GM23338 (cell line): ENCODE measurements around the gene CAAP1. TPM values are rescaled to one million over a fixed set of nuclear protein-coding genes. Genes with fewer than 3 reads are reported as not detected.
A peak's percentile ranks its signal among the peaks of the same experiment; 100 is the strongest.

Source experiments
- ATAC-seq: fragments of 200-7000 bp; cut with Tn5 transposase; 3 replicates; pipeline ENCODE4 v1.9.1; 2020
- DNase-seq: peaks from one replicate; pipeline ENCODE4 v3.0.0-alpha.2; 2015; ENCODE audit warnings: low spot score
- H2AFZ ChIP-seq: fragments of 200-600 bp; sonication (generic); 2 replicates; pipeline ENCODE4 v1.8.0; 2016; ENCODE audit warnings: antibody characterized with exemption, mild to moderate bottlenecking, moderate library complexity
- H3F3A ChIP-seq: fragments of 200-600 bp; sonication (generic); replicated peaks from 2 replicates; pipeline ENCODE4 v1.8.0; 2017; ENCODE audit warnings: antibody characterized with exemption, mixed run types, low read depth
- H3K27ac ChIP-seq: fragments of 200-600 bp; sonication (generic); 2 replicates; pipeline ENCODE4 v1.6.1; 2016; ENCODE audit warnings: low read depth
- H3K27me3 ChIP-seq: fragments of 200-600 bp; sonication (generic); 2 replicates; pipeline ENCODE4 v1.8.0; 2016; ENCODE audit warnings: mild to moderate bottlenecking, mixed run types, moderate library complexity; ENCODE audit not compliant: insufficient read depth
- H3K36me3 ChIP-seq: fragments of 200-600 bp; sonication (generic); 2 replicates; pipeline ENCODE4 v1.8.0; 2016; ENCODE audit warnings: mild to moderate bottlenecking; ENCODE audit not compliant: insufficient read depth
- H3K4me1 ChIP-seq: fragments of 200-600 bp; sonication (generic); 2 replicates; pipeline ENCODE4 v1.8.0; 2016; ENCODE audit warnings: mild to moderate bottlenecking, moderate library complexity; ENCODE audit not compliant: insufficient read depth
- H3K4me2 ChIP-seq: fragments of 200-600 bp; sonication (generic); 2 replicates; pipeline ENCODE4 v1.7.1; 2017; ENCODE audit warnings: mixed run types
- H3K4me3 ChIP-seq: fragments of 200-600 bp; sonication (generic); 2 replicates; pipeline ENCODE4 v1.6.1; 2016; ENCODE audit warnings: mixed run types
- H3K79me2 ChIP-seq: fragments of 200-600 bp; sonication (generic); replicated peaks from 2 replicates; pipeline ENCODE4 v1.8.0; 2017; ENCODE audit warnings: mild to moderate bottlenecking; ENCODE audit not compliant: insufficient read depth
- H3K9me2 ChIP-seq: fragments of 200-600 bp; sonication (generic); 2 replicates; pipeline ENCODE4 v1.8.0; 2017; ENCODE audit not compliant: insufficient read depth
- H4K20me1 ChIP-seq: fragments of 200-600 bp; sonication (generic); replicated peaks from 2 replicates; pipeline ENCODE4 v1.8.0; 2017; ENCODE audit warnings: mild to moderate bottlenecking; ENCODE audit not compliant: insufficient read depth
- H3K27ac Mint-ChIP-seq: 2 replicates; pipeline ENCODE4 v1.8.0; 2020; ENCODE audit warnings: inconsistent platforms, mild to moderate bottlenecking, moderate library complexity, mixed read lengths
- H3K27me3 Mint-ChIP-seq: 3 replicates; pipeline ENCODE4 v1.8.0; 2022; ENCODE audit warnings: low read depth, mild to moderate bottlenecking, moderate library complexity, mixed read lengths, inconsistent platforms; ENCODE audit not compliant: insufficient read depth, poor library complexity
- H3K36me3 Mint-ChIP-seq: 3 replicates; pipeline ENCODE4 v1.8.0; 2021; ENCODE audit warnings: low read depth, mild to moderate bottlenecking, inconsistent platforms, moderate library complexity, mixed read lengths
- H3K4me1 Mint-ChIP-seq: 3 replicates; pipeline ENCODE4 v1.8.0; 2020; ENCODE audit warnings: mild to moderate bottlenecking, inconsistent platforms, mixed read lengths
- H3K4me3 Mint-ChIP-seq: 3 replicates; pipeline ENCODE4 v1.8.0; 2021; ENCODE audit warnings: moderate library complexity, mild to moderate bottlenecking, inconsistent platforms, mixed read lengths
- H3K9me3 Mint-ChIP-seq: 3 replicates; pipeline ENCODE4 v1.8.0; 2020; ENCODE audit warnings: moderate library complexity, mild to moderate bottlenecking, inconsistent platforms, mixed read lengths
- CREB1 ChIP-seq: fragments of 250-450 bp; sonication (Bioruptor Pico); IDR thresholded peaks from 2 replicates; pipeline ENCODE4 v1.5.0; 2020; ENCODE audit warnings: low read depth, mild to moderate bottlenecking, moderate library complexity
- CTCF ChIP-seq, 2 experiments: fragments of 200-600 bp in 1 of 2; sonication (generic) in 1 of 2; conservative IDR thresholded peaks; 2 replicates each; pipeline versions ENCODE4 v1.5.1 to v1.6.1; 2016 to 2017; ENCODE audit warnings: antibody characterized with exemption in 2 of 2, low read depth in 2 of 2, mild to moderate bottlenecking in 2 of 2, moderate library complexity in 1 of 2
- ETS1 ChIP-seq: IDR thresholded peaks from 2 replicates; pipeline ENCODE4 v1.6.1; 2016; ENCODE audit warnings: antibody characterized with exemption
- EZH2 ChIP-seq: fragments of 200-600 bp; sonication (generic); IDR thresholded peaks from one replicate; pipeline ENCODE4 v1.8.0; 2017; ENCODE audit warnings: antibody characterized with exemption, mild to moderate bottlenecking, low read depth; ENCODE audit not compliant: unreplicated experiment
- EZH2phosphoT487 ChIP-seq: fragments of 200-600 bp; sonication (generic); IDR thresholded peaks from one replicate; pipeline ENCODE4 v1.8.1; 2018; ENCODE audit warnings: antibody characterized with exemption; ENCODE audit not compliant: unreplicated experiment
- JUNB ChIP-seq: IDR thresholded peaks from one replicate; pipeline ENCODE4 v1.6.1; 2016; ENCODE audit warnings: antibody characterized with exemption; ENCODE audit not compliant: unreplicated experiment
- NANOG ChIP-seq: IDR thresholded peaks from 2 replicates; pipeline ENCODE4 v1.6.1; 2016; ENCODE audit warnings: antibody characterized with exemption, borderline replicate concordance
- POLR2AphosphoS5 ChIP-seq: IDR thresholded peaks from 2 replicates; pipeline ENCODE4 v1.6.1; 2016; ENCODE audit warnings: antibody characterized with exemption, low read depth
- REST ChIP-seq: IDR thresholded peaks from one replicate; pipeline ENCODE4 v1.6.1; 2018; ENCODE audit warnings: antibody characterized with exemption; ENCODE audit not compliant: unreplicated experiment
- STAT1 ChIP-seq: IDR thresholded peaks from one replicate; pipeline ENCODE4 v1.6.1; 2016; ENCODE audit warnings: antibody characterized with exemption; ENCODE audit not compliant: unreplicated experiment
- ZNF114 ChIP-seq: fragments of 250-450 bp; sonication (Bioruptor Pico); IDR thresholded peaks from 2 replicates; pipeline ENCODE4 v1.5.0; 2020; ENCODE audit warnings: mild to moderate bottlenecking, moderate library complexity
- ZNF331 ChIP-seq: fragments of 250-450 bp; sonication (Bioruptor Pico); IDR thresholded peaks from 2 replicates; pipeline ENCODE4 v1.5.0; 2020; ENCODE audit warnings: low read depth, mild to moderate bottlenecking, moderate library complexity
- ZNF462 ChIP-seq: fragments of 250-450 bp; sonication (Bioruptor Pico); IDR thresholded peaks from 2 replicates; pipeline ENCODE4 v1.5.0; 2020; ENCODE audit warnings: mild to moderate bottlenecking, moderate library complexity
- polyA plus RNA-seq: library from polyadenylated mRNA; unstranded; fragments of >200 nt; fragmentation: Nextera tagmentation; extraction: Ambion mirVana; gene quantifications from 2 replicates; pipeline ENCODE4 v1.2.1, GENCODE V29; 2016
- total RNA-seq: library from RNA; depleted of rRNA; stranded (reverse); fragments of >200 nt; shearing (Covaris generic); gene quantifications from 2 replicates; pipeline ENCODE4 v1.2.3, GENCODE V29; 2014

Gene CAAP1
- total and polyA plus RNA-seq, 2 experiments from 2014 or later, result 47.9 to 59.7 TPM

- Histone ChIP-seq H3F3A (no peaks in the 10 kb centered on the region), H3K36me3 (no peaks in the 10 kb centered on the region), H3K4me2 (no peak overlapping the region), H2AFZ (no peak overlapping the region), H3K27me3 (no peaks in the 10 kb centered on the region), H3K4me1 (no peaks in the 10 kb centered on the region), H3K4me3 (no peak overlapping the region), H3K79me2 (no peaks in the 10 kb centered on the region), H3K27ac (no peak overlapping the region), H3K9me2 (peaks cover 13% of the 10 kb centered on the region), H4K20me1 (no peaks in the 10 kb centered on the region)
- Mint-ChIP-seq H3K36me3 (peaks cover 12% of the 10 kb centered on the region; the same call in 2 of the 3 replicates), H3K27me3 (peaks cover 2% of the 10 kb centered on the region), H3K4me1 (peaks cover 5% of the 10 kb centered on the region; the same call in 2 of the 3 replicates), H3K27ac (no peak overlapping the region), H3K4me3 (no peak overlapping the region), H3K9me3 (peaks cover 10% of the 10 kb centered on the region; the same call in 2 of the 3 replicates)
- peak; percentile 23 for DNase-seq
- peak; percentile 59; the same call in 2 of the 3 replicates for ATAC-seq
- TF ChIP-seq REST, result no peak
- no peak for TF ChIP-seq NANOG
- TF ChIP-seq EZH2, result no peak
- TF ChIP-seq ZNF114 (CRISPR knock-in tag), result no peak
- TF ChIP-seq ZNF331 (CRISPR knock-in tag), result no peak
- no peak for TF ChIP-seq EZH2phosphoT487
- no peak for TF ChIP-seq CREB1 (CRISPR knock-in tag)
- no peak for TF ChIP-seq CTCF (conservative IDR thresholded peaks at IDR 0.05; ENCODE audit: low read depth in 2 of 2)
- no peak for TF ChIP-seq JUNB
- no peak for TF ChIP-seq POLR2AphosphoS5
- no peak for TF ChIP-seq ETS1
- TF ChIP-seq STAT1, result no peak
- no peak for TF ChIP-seq ZNF462
Measured at GRCh38 chr9:26833792-26834191, 58.8 kb downstream of the CAAP1 start.
